Renal cortex interstitium (tissue), 15 donors: ENCODE measurements around the gene ACVR1. TPM values are rescaled to one million over a fixed set of nuclear protein-coding genes. Genes with fewer than 3 reads are reported as not detected.

Experiments
- DNase-seq, 11 donors: peaks; one replicate each; pipeline ENCODE4 v3.0.0-alpha.2; 2013; ENCODE audit warnings: low read depth in 9 of 11, low spot score in 4 of 11; ENCODE audit errors: extremely low read depth in 1 of 11
- long read RNA-seq, 16 experiments: transcript quantifications; one replicate each; lab custom pipeline, GENCODE V29; 2026
- polyA plus RNA-seq, 3 donors: library from polyadenylated mRNA; unstranded; fragments of 120-200 nt; gene quantifications; one replicate each; pipeline ENCODE4 v1.2.1, GENCODE V29; 2013; ENCODE audit not compliant: insufficient read length in 3 of 3

The ACVR1 gene
- polyA plus RNA-seq: 10 to 100 TPM; 26.6 to 31.0 (median 29.1) TPM
- long read RNA-seq, donor 1, partial matches to known transcripts: 0 of 2 reads
- long read RNA-seq, donor 1, other reads (novel, unspliced or antisense): 0 of 2 reads
- long read RNA-seq, donor 2, partial matches to known transcripts: 0 of 3 reads
- long read RNA-seq, donor 2, other reads (novel, unspliced or antisense): 0 of 3 reads
- long read RNA-seq, donor 3, transcript ACVR1-207 (11 exons, 2,861 nt): major isoform, 11 of 11 reads
- long read RNA-seq, donor 3, partial matches to known transcripts: 0 of 11 reads
- long read RNA-seq, donor 3, other reads (novel, unspliced or antisense): 0 of 11 reads
- long read RNA-seq, donor 4, partial matches to known transcripts: 0 of 3 reads
- long read RNA-seq, donor 4, other reads (novel, unspliced or antisense): 0 of 3 reads
- long read RNA-seq, donor 5: 0 reads
- long read RNA-seq, donor 6, transcript ACVR1-207 (11 exons, 2,861 nt): major isoform, 6 of 6 reads
- long read RNA-seq, donor 6, partial matches to known transcripts: 0 of 6 reads
- long read RNA-seq, donor 6, other reads (novel, unspliced or antisense): 0 of 6 reads
- long read RNA-seq, donor 7, transcript ACVR1-207 (11 exons, 2,861 nt): major isoform, 5 of 11 reads
- long read RNA-seq, donor 7, partial matches to known transcripts: 6 of 11 reads
- long read RNA-seq, donor 7, other reads (novel, unspliced or antisense): 0 of 11 reads
- long read RNA-seq, donor 8, transcript ACVR1-207 (11 exons, 2,861 nt): major isoform, 9 of 9 reads
- long read RNA-seq, donor 8, partial matches to known transcripts: 0 of 9 reads
- long read RNA-seq, donor 8, other reads (novel, unspliced or antisense): 0 of 9 reads
- long read RNA-seq, donor 9, partial matches to known transcripts: 0 of 3 reads
- long read RNA-seq, donor 9, other reads (novel, unspliced or antisense): 0 of 3 reads
- long read RNA-seq, donor 10: 0 reads
- long read RNA-seq, donor 11, partial matches to known transcripts: 0 of 2 reads
- long read RNA-seq, donor 11, other reads (novel, unspliced or antisense): 0 of 2 reads
- long read RNA-seq, donor 12, partial matches to known transcripts: 5 of 7 reads
- long read RNA-seq, donor 12, other reads (novel, unspliced or antisense): 0 of 7 reads
- long read RNA-seq, donor 13, transcript ACVR1-207 (11 exons, 2,861 nt): major isoform, 5 of 5 reads
- long read RNA-seq, donor 13, partial matches to known transcripts: 0 of 5 reads
- long read RNA-seq, donor 13, other reads (novel, unspliced or antisense): 0 of 5 reads
- long read RNA-seq, donor 14, partial matches to known transcripts: 0 of 2 reads
- long read RNA-seq, donor 14, other reads (novel, unspliced or antisense): 0 of 2 reads
- long read RNA-seq, donor 15, partial matches to known transcripts: 0 of 2 reads
- long read RNA-seq, donor 15, other reads (novel, unspliced or antisense): 0 of 2 reads
- long read RNA-seq, donor 16, transcript ACVR1-207 (11 exons, 2,861 nt): major isoform, 12 of 12 reads
- long read RNA-seq, donor 16, partial matches to known transcripts: 0 of 12 reads
- long read RNA-seq, donor 16, other reads (novel, unspliced or antisense): 0 of 12 reads

GRCh38 chr2:157876066-157876785 is at the start of gene ACVR1:
TSS of gene ACVR1 (minus strand) at chr2:157876330. CDS start at chr2:157799493, 76,837 bp downstream.
- peak; percentile 80 to 96 (median 92) for DNase-seq

- DNase-seq: no peak
Measured at GRCh38 chr2:157925071-157925470, 48.9 kb upstream of the ACVR1 start.

- DNase-seq: no peak
Measured at GRCh38 chr2:157923598-157924217, 47.6 kb upstream of the ACVR1 start.

- no peak for DNase-seq
Measured at GRCh38 chr2:157922815-157923214, 46.7 kb upstream of the ACVR1 start.

GRCh38 chr2:157922336-157922735 is 46.2 kb upstream of the ACVR1 start:
- DNase-seq: no peak

GRCh38 chr2:157920736-157921135 is 44.6 kb upstream of the ACVR1 start:
- DNase-seq: no peak

GRCh38 chr2:157919181-157919580 is 43.1 kb upstream of the ACVR1 start:
- DNase-seq: no peak

GRCh38 chr2:157918319-157918718 is 42.2 kb upstream of the ACVR1 start:
- DNase-seq: no peak

GRCh38 chr2:157911750-157912149 is 35.6 kb upstream of the ACVR1 start:
- no peak for DNase-seq

- no peak for DNase-seq
Measured at GRCh38 chr2:157911246-157911645, 35.1 kb upstream of the ACVR1 start.

- no peak for DNase-seq
Measured at GRCh38 chr2:157905092-157905491, 29.0 kb upstream of the ACVR1 start.

GRCh38 chr2:157903626-157904025 is 27.5 kb upstream of the ACVR1 start:
- no peak for DNase-seq

GRCh38 chr2:157903151-157903550 is 27.0 kb upstream of the ACVR1 start:
- DNase-seq: no peak

GRCh38 chr2:157902692-157903091 is 26.6 kb upstream of the ACVR1 start:
- no peak for DNase-seq

GRCh38 chr2:157901325-157901724 is 25.2 kb upstream of the ACVR1 start:
- no peak for DNase-seq

GRCh38 chr2:157900684-157901083 is 24.6 kb upstream of the ACVR1 start:
- no peak for DNase-seq

GRCh38 chr2:157900203-157900602 is 24.1 kb upstream of the ACVR1 start:
- DNase-seq: no peak
